OCI-LY1 (cell line): Measurements from ENCODE around the gene FHL2.

Experiments used
- H2AFZ ChIP-seq: fragments of 200-600 bp; sonication (generic), shearing (Covaris generic); 2 replicates; pipeline ENCODE4 v1.6.0; 2014; ENCODE audit warnings: antibody characterized with exemption, mild to moderate bottlenecking, low read length
- H3F3A ChIP-seq: fragments of 200-600 bp; sonication (generic), shearing (Covaris generic); 2 replicates; pipeline ENCODE4 v1.6.0; 2014; ENCODE audit warnings: mild to moderate bottlenecking, antibody characterized with exemption, low read length, moderate library complexity; ENCODE audit not compliant: insufficient read depth
- H3K27ac ChIP-seq: fragments of 200-600 bp; sonication (generic); 2 replicates; pipeline ENCODE4 v1.5.1; 2014; ENCODE audit warnings: low read length, mixed run types, mild to moderate bottlenecking, low read depth; ENCODE audit not compliant: poor library complexity, severe bottlenecking
- H3K27me3 ChIP-seq: fragments of 200-600 bp; sonication (generic); 2 replicates; pipeline ENCODE4 v1.6.0; 2014; ENCODE audit warnings: antibody characterized with exemption, mild to moderate bottlenecking, low read length, moderate library complexity; ENCODE audit not compliant: insufficient read depth
- H3K36me3 ChIP-seq: fragments of 200-600 bp; sonication (generic); 2 replicates; pipeline ENCODE4 v1.6.1; 2014; ENCODE audit warnings: mild to moderate bottlenecking, antibody characterized with exemption, low read length, moderate library complexity, mixed read lengths; ENCODE audit not compliant: insufficient read depth
- H3K4me1 ChIP-seq: fragments of 200-600 bp; sonication (generic); 2 replicates; pipeline ENCODE4 v1.5.1; 2014; ENCODE audit warnings: mild to moderate bottlenecking, low read length, moderate library complexity; ENCODE audit not compliant: insufficient read depth, severe bottlenecking
- H3K4me2 ChIP-seq: fragments of 200-600 bp; sonication (generic), shearing (Covaris generic); 2 replicates; pipeline ENCODE4 v1.6.1; 2014; ENCODE audit warnings: low read length
- H3K4me3 ChIP-seq: fragments of 200-600 bp; sonication (generic); 2 replicates; pipeline ENCODE4 v1.5.1; 2014; ENCODE audit warnings: low read length, low read depth, mild to moderate bottlenecking, mixed read lengths; ENCODE audit not compliant: poor library complexity, severe bottlenecking
- H3K79me2 ChIP-seq: fragments of 200-600 bp; shearing (Covaris generic); 2 replicates; pipeline ENCODE4 v1.6.1; 2016; ENCODE audit warnings: mixed run types, low read length, mixed read lengths; ENCODE audit not compliant: insufficient read depth
- H3K9ac ChIP-seq: fragments of 200-600 bp; sonication (generic), shearing (Covaris generic); 2 replicates; pipeline ENCODE4 v1.6.1; 2014; ENCODE audit warnings: mild to moderate bottlenecking, low read length, mixed read lengths
- H3K9me2 ChIP-seq: fragments of 200-600 bp; sonication (generic), shearing (Covaris generic); 2 replicates; pipeline ENCODE4 v1.6.1; 2014; ENCODE audit warnings: low read depth, mild to moderate bottlenecking, low read length, mixed read lengths
- H3K9me3 ChIP-seq: fragments of 200-600 bp; shearing (Covaris generic); 2 replicates; pipeline ENCODE4 v1.6.1; 2014; ENCODE audit warnings: low read length, mixed read lengths
- H4K20me1 ChIP-seq: fragments of 200-600 bp; sonication (generic), shearing (Covaris generic); 2 replicates; pipeline ENCODE4 v1.6.0; 2016; ENCODE audit warnings: mild to moderate bottlenecking, low read length; ENCODE audit not compliant: insufficient read depth
- EZH2 ChIP-seq: fragments of 200-600 bp; sonication (generic), shearing (Covaris generic); IDR thresholded peaks from 2 replicates; pipeline ENCODE4 v1.8.0; 2017; ENCODE audit warnings: borderline replicate concordance, mixed run types, mild to moderate bottlenecking, antibody characterized with exemption, low read length, moderate library complexity, mixed read lengths
- TF ChIP-seq, protein P1 (sequence below): fragments of 200-600 bp; sonication (generic), shearing (Covaris generic); IDR thresholded peaks from 2 replicates; pipeline ENCODE4 v1.5.1; 2017; ENCODE audit warnings: mild to moderate bottlenecking, antibody characterized with exemption, low read length, moderate library complexity, mixed read lengths

Gene FHL2

GRCh38 chr2:105325389-105325963 lies 73.4 kb downstream of the FHL2 start:
- Histone ChIP-seq H3K9ac (no peak overlapping the region), H3K27ac (no peak overlapping the region), H2AFZ (no peak overlapping the region), H4K20me1 (no peaks in the 10 kb centered on the region), H3K9me3 (no peaks in the 10 kb centered on the region), H3K4me2 (no peak overlapping the region), H3K9me2 (no peaks in the 10 kb centered on the region), H3K4me3 (no peak overlapping the region), H3K27me3 (no peaks in the 10 kb centered on the region), H3K36me3 (peaks cover 31% of the 10 kb centered on the region; the same call in 1 of the 2 replicates), H3K79me2 (peaks cover 83% of the 10 kb centered on the region), H3F3A (no peaks in the 10 kb centered on the region), H3K4me1 (peaks cover 36% of the 10 kb centered on the region)
- TF ChIP-seq, protein P1, sequence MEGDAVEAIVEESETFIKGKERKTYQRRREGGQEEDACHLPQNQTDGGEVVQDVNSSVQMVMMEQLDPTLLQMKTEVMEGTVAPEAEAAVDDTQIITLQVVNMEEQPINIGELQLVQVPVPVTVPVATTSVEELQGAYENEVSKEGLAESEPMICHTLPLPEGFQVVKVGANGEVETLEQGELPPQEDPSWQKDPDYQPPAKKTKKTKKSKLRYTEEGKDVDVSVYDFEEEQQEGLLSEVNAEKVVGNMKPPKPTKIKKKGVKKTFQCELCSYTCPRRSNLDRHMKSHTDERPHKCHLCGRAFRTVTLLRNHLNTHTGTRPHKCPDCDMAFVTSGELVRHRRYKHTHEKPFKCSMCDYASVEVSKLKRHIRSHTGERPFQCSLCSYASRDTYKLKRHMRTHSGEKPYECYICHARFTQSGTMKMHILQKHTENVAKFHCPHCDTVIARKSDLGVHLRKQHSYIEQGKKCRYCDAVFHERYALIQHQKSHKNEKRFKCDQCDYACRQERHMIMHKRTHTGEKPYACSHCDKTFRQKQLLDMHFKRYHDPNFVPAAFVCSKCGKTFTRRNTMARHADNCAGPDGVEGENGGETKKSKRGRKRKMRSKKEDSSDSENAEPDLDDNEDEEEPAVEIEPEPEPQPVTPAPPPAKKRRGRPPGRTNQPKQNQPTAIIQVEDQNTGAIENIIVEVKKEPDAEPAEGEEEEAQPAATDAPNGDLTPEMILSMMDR = no peak
- no peak for TF ChIP-seq EZH2

- Histone ChIP-seq H3K9me3 (no peaks in the 10 kb centered on the region), H3K4me1 (peaks cover 30% of the 10 kb centered on the region), H3K79me2 (peaks cover 90% of the 10 kb centered on the region), H3K36me3 (peaks cover 31% of the 10 kb centered on the region; the same call in 1 of the 2 replicates), H3K9me2 (no peaks in the 10 kb centered on the region), H3K27ac (no peak overlapping the region), H3F3A (no peaks in the 10 kb centered on the region), H3K4me3 (no peak overlapping the region), H3K27me3 (no peaks in the 10 kb centered on the region), H3K9ac (no peak overlapping the region), H3K4me2 (no peak overlapping the region), H2AFZ (no peak overlapping the region), H4K20me1 (no peaks in the 10 kb centered on the region)
- TF ChIP-seq, protein P1 = no peak
- TF ChIP-seq EZH2 = no peak
Measured at GRCh38 chr2:105324732-105325131, 74.1 kb downstream of the FHL2 start.

- Histone ChIP-seq H3K9me2 (no peaks in the 10 kb centered on the region), H3K4me2 (no peak overlapping the region), H3K9ac (no peak overlapping the region), H2AFZ (no peak overlapping the region), H4K20me1 (no peaks in the 10 kb centered on the region), H3K9me3 (no peaks in the 10 kb centered on the region), H3K4me3 (no peak overlapping the region), H3K27ac (no peak overlapping the region), H3K27me3 (no peaks in the 10 kb centered on the region), H3K4me1 (peaks cover 30% of the 10 kb centered on the region), H3K79me2 (peaks cover 92% of the 10 kb centered on the region), H3F3A (no peaks in the 10 kb centered on the region), H3K36me3 (peaks cover 31% of the 10 kb centered on the region; the same call in 1 of the 2 replicates)
- TF ChIP-seq, protein P1 = no peak
- TF ChIP-seq EZH2 = no peak
Measured at GRCh38 chr2:105324101-105324500, 74.8 kb downstream of the FHL2 start.
